NCI-H2171 treated with DMSO at 0.1 percent for 48 hours (cell line): ENCODE measurements around the gene RCBTB1.

Experiments
- DNase-seq: peaks from one replicate; lab custom pipeline; 2025; lab: John Stamatoyannopoulos, UW

The RCBTB1 gene

GRCh38 chr13:49559006-49559405 is 26.4 kb downstream of the RCBTB1 start:
- DNase-seq, result no peak

- DNase-seq, result no peak
Measured at GRCh38 chr13:49554387-49554786, 31.0 kb downstream of the RCBTB1 start.

- DNase-seq, result no peak
Measured at GRCh38 chr13:49553888-49554287, 31.5 kb downstream of the RCBTB1 start.

- DNase-seq, result no peak
Measured at GRCh38 chr13:49550942-49551644, 34.3 kb downstream of the RCBTB1 start.

- no peak for DNase-seq
Measured at GRCh38 chr13:49549289-49549688, 36.1 kb downstream of the RCBTB1 start.

GRCh38 chr13:49546561-49546960 is 38.8 kb downstream of the RCBTB1 start:
- no peak for DNase-seq

- DNase-seq, result no peak
Measured at GRCh38 chr13:49545661-49546060, 39.7 kb downstream of the RCBTB1 start.

- no peak for DNase-seq
Measured at GRCh38 chr13:49543656-49544055, 41.7 kb downstream of the RCBTB1 start.

GRCh38 chr13:49540552-49540951 is 44.8 kb downstream of the RCBTB1 start:
- DNase-seq, result no peak

- no peak for DNase-seq
Measured at GRCh38 chr13:49539746-49540145, 45.6 kb downstream of the RCBTB1 start.

- no peak for DNase-seq
Measured at GRCh38 chr13:49539313-49539712, 46.0 kb downstream of the RCBTB1 start.

GRCh38 chr13:49538404-49538803 is 47.0 kb downstream of the RCBTB1 start:
- DNase-seq, result no peak

- DNase-seq, result no peak
Measured at GRCh38 chr13:49536144-49536873, 49.0 kb downstream of the RCBTB1 start.

GRCh38 chr13:49533591-49534269 is 51.6 kb downstream of the RCBTB1 start:
- DNase-seq, result no peak

GRCh38 chr13:49533011-49533410 is 52.3 kb downstream of the RCBTB1 start:
- no peak for DNase-seq

GRCh38 chr13:49532593-49532992 is 52.8 kb downstream of the RCBTB1 start:
- no peak for DNase-seq

- no peak for DNase-seq
Measured at GRCh38 chr13:49530457-49530856, 54.9 kb downstream of the RCBTB1 start.

- DNase-seq, result no peak
Measured at GRCh38 chr13:49528161-49528560, 57.2 kb downstream of the RCBTB1 start.

GRCh38 chr13:49527123-49527522 is 58.2 kb downstream of the RCBTB1 start:
- DNase-seq, result no peak

- no peak for DNase-seq
Measured at GRCh38 chr13:49524740-49525501, 60.4 kb downstream of the RCBTB1 start.

GRCh38 chr13:49521224-49521623 is 64.1 kb downstream of the RCBTB1 start:
- no peak for DNase-seq

- DNase-seq, result no peak
Measured at GRCh38 chr13:49517461-49517860, 67.9 kb downstream of the RCBTB1 start.
